ENCODE data around the gene WFDC12.

WFDC12 gene

DNA sequence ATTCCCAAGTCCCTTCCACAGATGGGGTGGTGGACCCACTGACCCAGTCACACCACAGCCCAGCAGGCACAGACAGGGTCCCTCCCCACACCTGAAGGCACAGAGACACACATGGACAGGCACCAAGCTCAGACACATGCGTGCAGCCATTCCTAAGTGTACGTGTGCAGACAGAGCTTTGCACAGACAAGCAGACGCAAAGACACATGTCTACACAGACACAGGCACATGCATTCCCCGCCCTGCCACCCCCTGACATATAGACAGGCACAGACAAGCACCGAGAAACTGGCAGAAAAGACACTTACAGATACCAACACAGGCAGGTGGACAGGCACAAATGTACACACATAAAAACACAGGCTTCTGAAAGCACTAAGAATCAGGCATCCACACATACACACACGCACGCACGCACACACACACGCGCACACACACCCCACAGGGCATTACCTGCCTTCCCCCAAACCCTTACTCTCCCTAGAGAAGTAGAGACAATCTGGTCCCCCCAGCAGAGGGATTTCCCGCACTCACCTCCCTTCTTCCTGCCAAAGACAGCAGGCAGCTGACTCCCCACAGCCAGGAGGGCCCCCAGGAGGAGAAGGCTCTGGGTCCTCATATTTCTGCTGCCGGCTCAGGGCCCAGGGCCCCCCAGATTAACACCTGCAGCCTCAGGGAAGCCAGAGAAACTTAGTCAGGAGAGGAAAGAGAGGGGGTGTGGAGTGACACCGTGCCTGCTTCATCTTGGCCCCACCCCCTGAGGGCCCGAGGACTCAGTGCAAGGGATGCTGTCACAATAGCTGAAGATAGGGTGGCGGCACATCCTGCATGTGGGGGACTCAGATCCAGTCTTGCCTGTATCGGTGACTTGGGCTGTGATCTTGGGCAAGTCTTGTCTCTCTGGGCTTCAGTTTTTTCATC lies 9.5 kb downstream of the WFDC12 start, which contains the start of gene WFDC5:
Gene WFDC5 (minus strand): TSS at position 710 of the 921 bp plus-strand sequence. CDS start 91 bp downstream, at position 619.
- peak; percentile 52 for DNase-seq

GRCh38 chr20:45113865-45114264 lies 10.4 kb downstream of the WFDC12 start:
- no peak for DNase-seq

- DNase-seq = no peak
Measured at GRCh38 chr20:45112754-45113153, 11.5 kb downstream of the WFDC12 start.

GRCh38 chr20:45111799-45112471 lies 12.3 kb downstream of the WFDC12 start:
- peak; percentile 37 for DNase-seq

DNA sequence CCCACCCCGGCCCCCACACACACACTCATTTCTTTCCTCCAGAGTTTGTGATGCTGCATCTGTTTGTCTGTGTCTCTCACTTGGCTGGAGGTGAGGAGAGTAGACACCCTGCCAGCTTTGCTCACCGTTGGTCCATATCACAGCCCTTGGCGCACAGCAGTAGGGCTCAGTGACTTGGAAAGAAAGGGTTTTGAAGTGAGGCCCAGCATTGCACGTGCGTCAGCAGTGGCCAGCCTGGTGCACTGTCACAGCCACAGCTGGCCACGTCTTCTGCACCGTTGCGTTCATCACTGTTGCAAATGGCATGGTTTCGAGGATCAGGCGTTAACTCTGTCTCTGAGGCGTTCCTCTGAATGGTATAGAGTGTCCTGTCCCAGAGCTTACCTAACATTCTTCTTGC lies 13.0 kb downstream of the WFDC12 start:
- no peak for DNase-seq

DNA sequence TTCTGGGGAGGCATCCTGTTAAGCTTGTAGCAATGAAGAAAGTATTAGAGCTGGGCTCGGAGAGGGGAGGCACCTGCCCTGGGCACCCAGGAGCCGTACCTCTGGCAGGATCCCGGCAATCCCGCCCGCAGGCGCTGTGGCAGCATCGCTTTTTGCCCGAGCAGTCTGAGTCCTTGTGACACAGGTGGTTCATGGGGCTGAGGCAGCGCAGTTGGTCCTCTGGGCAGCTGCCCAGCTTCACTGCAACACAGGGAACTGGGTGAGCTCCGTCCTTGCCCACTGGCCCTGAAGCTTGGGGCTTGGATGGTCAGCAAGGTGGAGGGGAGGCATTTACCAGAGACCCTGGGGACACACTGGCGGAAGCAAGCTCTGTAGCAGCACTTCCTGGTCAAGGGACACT lies 14.0 kb downstream of the WFDC12 start:
- DNase-seq = no peak

GRCh38 chr20:45109634-45110033 lies 14.6 kb downstream of the WFDC12 start:
- DNase-seq = no peak

GRCh38 chr20:45105317-45105716 lies 18.9 kb downstream of the WFDC12 start:
- no peak for DNase-seq

GRCh38 chr20:45104786-45105185 lies 19.5 kb downstream of the WFDC12 start:
- no peak for DNase-seq

DNA sequence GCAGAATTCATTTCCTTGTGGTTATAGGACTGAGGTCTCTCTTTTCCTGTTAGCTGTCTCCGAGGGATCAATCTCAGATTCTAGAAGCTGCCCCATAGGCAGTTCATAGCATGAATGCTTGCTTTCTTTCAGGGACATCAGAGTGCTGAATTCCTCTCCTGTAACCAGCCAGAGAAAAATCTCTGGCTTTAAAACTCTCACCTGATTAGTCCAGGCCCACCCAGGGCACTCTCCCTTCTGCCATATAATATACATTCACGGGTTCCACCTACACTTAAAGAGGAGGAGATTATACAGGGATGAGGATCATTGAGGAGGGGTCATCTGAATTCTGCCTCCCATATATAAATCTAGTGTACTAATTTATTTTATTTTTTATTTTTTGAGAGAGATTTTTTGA lies 21.2 kb downstream of the WFDC12 start:
- DNase-seq = no peak

DNA sequence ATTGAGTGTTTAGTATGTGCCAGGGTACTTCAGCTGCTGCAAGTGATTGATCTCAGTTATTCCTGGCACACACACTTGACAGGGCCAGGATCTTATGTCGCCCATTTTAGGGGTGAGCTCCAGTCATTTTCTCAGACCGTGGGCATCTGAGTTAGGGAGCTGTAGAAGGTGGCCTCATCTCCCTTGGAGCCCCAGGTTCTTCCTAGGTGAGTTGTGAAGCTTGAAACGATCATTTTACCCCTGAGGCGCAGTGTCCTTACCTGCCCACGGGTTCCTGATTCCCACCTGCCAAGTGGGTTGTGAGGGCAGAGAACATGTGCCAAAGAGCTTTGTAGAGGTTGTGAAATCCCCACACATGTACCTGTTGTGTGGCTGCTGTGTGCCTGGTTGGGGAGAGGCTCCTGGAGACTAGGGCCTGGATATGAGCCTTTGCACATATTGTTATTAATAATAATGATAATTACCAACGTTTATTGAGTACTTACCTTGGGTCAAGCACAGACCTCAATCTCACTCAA lies 22.9 kb downstream of the WFDC12 start:
- DNase-seq = no peak

DNA sequence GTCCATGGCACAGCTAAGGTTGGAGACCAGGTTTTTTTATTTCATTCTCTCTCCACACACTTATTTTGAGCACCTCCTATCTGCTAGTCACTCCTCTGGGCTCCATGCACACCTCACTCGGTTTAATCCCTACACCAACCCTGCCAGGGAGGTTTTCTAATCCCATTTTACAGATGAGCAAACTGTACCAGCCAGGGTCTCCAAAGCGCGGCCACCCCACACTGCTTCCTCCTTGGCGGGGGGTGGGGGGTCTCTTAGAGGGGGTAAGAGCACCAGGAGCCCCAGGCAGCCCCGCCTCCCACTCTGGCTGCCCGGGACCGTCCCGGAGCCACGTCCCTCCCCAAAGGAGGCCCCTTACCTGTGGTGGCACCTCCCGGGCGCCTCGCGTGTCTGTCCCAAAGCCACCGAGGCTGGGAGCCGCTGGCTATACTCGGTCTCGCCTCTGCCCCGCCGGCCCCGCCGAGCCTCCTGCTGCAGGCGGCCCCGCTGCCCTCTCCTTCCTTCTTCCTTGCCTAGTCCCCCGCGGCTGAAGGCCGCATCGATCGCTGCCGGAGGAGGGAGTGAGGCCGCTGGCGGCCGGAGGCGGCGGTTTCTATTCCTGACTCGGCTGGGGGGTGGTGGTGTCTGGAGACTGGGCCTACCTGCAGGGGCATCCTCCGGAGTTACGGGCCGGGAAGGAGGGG lies 23.6 kb downstream of the WFDC12 start, which contains the start of gene KCNS1:
Gene KCNS1 (minus strand): TSS at position 565 of the 683 bp plus-strand sequence. CDS start 1,891 bp downstream, outside the sequence.
- DNase-seq = no peak

- DNase-seq = peak; percentile 36
Measured at GRCh38 chr20:45098103-45098773, 26.0 kb downstream of the WFDC12 start.

GRCh38 chr20:45097485-45098102 lies 26.7 kb downstream of the WFDC12 start:
- DNase-seq = peak; percentile 63

DNA sequence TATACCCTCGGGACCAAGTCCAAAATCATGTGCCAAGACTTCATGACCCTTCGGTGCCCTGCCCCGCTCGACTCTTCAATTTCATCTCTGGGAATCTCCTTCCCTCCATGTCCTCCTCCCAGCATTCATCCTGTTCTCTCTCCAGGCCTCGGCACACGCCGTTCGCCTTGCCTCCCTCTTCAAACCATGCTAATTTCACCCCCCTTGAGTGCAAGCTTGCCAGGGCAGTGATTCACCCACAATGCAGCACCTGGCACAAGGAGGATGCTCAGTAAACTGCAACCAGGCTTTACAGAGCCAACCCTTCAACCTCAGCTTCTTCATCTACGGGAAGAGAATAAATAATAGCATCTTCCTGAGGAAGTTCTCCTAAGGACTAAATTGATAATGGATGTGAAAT lies 27.5 kb downstream of the WFDC12 start:
- no peak for DNase-seq

DNA sequence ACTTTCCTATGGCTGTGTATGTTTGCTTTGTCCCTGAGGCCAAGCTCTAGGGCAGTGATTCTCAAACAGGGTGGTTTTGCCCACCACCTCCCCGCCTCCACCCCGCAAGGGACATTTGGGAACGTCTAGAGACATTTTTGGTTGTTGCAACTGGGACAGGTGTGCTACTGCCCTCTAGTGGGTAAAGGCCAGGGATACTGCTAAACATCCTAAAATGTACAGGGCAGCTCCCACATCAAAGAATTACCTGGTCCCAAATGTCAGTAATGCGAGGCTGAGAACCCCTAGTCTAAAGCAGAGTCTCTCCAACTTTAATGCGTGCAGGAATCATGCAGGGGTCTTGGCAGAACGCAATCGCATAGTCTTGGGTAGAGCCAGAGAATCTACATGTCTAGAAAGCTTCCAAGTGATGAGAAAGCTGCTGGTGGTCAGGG lies 28.4 kb downstream of the WFDC12 start:
- DNase-seq = peak; percentile 70

DNA sequence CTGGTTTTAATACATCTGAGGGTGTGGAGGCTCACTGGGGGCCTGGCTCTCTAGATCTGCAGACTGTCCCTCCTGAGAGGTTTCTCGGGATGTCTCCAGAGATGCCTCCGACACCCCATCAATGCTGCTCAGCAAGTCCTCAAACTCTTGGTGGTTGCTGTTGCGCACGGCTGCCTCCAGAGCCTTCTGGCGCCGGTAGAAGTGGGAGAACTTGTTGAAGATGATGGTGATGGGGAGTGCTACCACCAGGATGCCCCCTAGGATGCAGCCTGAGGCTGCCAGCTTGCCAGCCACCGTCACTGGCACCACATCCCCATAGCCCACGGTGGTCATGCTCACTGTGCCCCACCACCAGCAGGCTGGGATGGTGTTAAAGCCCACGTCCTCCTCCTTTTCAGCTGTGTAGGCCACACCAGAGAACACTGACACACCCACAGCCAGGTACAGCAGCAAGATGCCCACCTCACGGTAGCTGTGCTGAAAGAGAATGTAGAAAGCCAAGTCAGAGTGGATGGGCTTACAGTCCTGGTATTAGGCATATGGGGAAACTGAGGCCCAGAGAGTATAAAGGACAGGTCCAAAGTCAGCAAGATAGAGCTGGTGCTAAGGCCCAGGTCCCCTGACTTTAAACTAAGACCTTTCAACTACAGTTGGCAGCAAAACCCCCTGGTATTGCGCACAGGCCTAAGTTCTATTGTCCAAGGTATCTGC lies 29.2 kb downstream of the WFDC12 start:
- DNase-seq = no peak

DNA sequence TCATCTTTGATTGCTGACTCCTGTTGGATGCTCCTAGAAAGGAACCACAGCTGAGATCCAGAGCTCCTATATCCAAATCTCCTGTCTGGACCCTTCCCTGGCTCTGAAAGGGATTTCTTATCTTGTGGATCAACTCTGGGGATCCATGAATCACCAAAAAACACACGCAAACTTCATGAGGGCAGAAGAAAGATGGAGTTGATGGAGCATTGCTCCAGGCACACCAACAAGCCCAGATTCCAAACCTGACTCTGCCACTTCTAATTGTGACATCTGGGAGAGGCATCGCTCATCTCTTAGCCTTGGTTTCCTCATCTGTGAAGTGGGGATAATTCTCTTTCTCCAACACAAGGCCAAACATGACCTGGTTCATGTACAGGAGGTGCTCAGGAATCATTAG lies 30.1 kb downstream of the WFDC12 start:
- DNase-seq = peak; percentile 0

DNA sequence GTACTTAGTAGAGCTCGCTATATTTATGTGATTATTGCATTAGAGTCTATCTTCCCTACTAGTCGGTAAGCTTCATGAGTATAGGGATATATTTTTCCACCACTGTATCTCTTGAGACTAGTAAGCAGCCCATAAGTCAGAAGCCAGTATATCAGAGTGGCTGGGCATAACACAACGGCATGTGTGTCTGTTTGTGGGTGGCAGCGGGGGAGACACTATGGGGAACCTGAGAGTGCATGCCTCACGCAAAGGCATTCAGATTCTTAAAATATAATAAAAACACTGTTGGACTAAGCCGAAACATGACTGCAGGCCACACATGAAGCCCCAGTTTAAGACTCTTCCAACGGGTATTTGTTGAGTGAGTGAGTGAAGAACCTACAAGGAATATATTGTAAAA lies 31.4 kb downstream of the WFDC12 start:
- no peak for DNase-seq

GRCh38 chr20:45091366-45091765 lies 32.9 kb downstream of the WFDC12 start:
- DNase-seq = no peak

DNA sequence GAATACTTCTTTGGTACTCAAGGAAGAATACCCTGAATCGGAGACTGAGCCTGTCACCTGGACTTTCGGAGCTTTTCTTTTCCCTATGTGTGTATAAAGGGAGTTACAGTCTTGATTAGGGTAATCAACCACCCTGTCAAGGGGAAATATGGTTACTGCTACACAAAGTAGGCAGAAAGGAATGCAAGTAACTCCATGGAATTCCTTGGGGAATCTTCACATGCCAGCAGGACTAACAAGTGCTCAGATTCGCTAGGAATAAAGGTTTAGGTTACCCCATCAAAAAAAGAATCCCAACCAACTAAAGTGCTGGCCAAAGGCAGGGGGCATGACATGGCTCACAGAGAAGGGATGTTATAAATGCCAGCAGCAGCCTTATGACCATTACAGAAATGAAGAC lies 33.8 kb downstream of the WFDC12 start:
- no peak for DNase-seq
